Measurements from ENCODE around the gene RARRES2. TPM values are rescaled to one million over a fixed set of nuclear protein-coding genes. Genes with fewer than 3 reads are reported as not detected.
A peak's percentile ranks its signal among the peaks of the same experiment; 100 is the strongest.

The RARRES2 gene
- total and polyA plus RNA-seq, 2 of the 13 experiments (the other 11 are each of a cell fraction or from before 2014, with no cell fraction given) = 134 to 172 TPM

- peak; percentile 68; the same call in 1 of the 2 replicates for TF ChIP-seq ZNF543 (CRISPR knock-in tag; IDR thresholded peaks at IDR 0.05)
- TF ChIP-seq ZBTB44 (CRISPR knock-in tag; IDR thresholded peaks at IDR 0.05) = no peak; the same call in 1 of the 2 replicates
- 0 out of 2 replicates have a peak, but pooled peaks have one; percentile 1 for TF ChIP-seq MXD1 (CRISPR knock-in tag; IDR thresholded peaks at IDR 0.05)
- TF ChIP-seq ZNF770 (CRISPR knock-in tag; IDR thresholded peaks at IDR 0.05) = peak; percentile 77
- TF ChIP-seq KLF11 (CRISPR knock-in tag; IDR thresholded peaks at IDR 0.05) = no peak; the same call in 1 of the 2 replicates
- no peak for TF ChIP-seq ZNF777 (CRISPR knock-in tag; IDR thresholded peaks at IDR 0.05)
- TF ChIP-seq NFIB (CRISPR knock-in tag; IDR thresholded peaks at IDR 0.05; ENCODE audit: borderline replicate concordance) = no peak
- TF ChIP-seq FOXK2 (IDR thresholded peaks at IDR 0.05) = peak; percentile 67; the same call in 1 of the 2 replicates
- TF ChIP-seq ZNF615 (CRISPR knock-in tag; IDR thresholded peaks at IDR 0.05; ENCODE audit: borderline replicate concordance) = peak; percentile 49; the same call in 1 of the 2 replicates
- TF ChIP-seq ZNF274 (CRISPR knock-in tag; IDR thresholded peaks at IDR 0.05) = no peak; the same call in 1 of the 2 replicates
- 0 out of 2 replicates have a peak, but pooled peaks have one; percentile 73 for TF ChIP-seq ZNF232 (CRISPR knock-in tag; IDR thresholded peaks at IDR 0.05; ENCODE audit: borderline replicate concordance)
- peak; percentile 52; the same call in 1 of the 2 replicates for TF ChIP-seq ZNF503 (CRISPR knock-in tag; IDR thresholded peaks at IDR 0.05)
- no peak for TF ChIP-seq AFF4 (CRISPR knock-in tag; IDR thresholded peaks at IDR 0.05)
- peak in 1 of 2 experiments; percentile 55; a peak in 1 of 4 replicates for TF ChIP-seq KLF16 (CRISPR knock-in tag; IDR thresholded peaks at IDR 0.05)
- TF ChIP-seq BATF2 (CRISPR knock-in tag; IDR thresholded peaks at IDR 0.05) = no peak
- TF ChIP-seq IRF2 (CRISPR knock-in tag; IDR thresholded peaks at IDR 0.05) = peak; percentile 27; the same call in 1 of the 2 replicates
- TF ChIP-seq THAP7 (CRISPR knock-in tag; IDR thresholded peaks at IDR 0.05) = 0 out of 2 replicates have a peak, but pooled peaks have one; percentile 34
Measured at GRCh38 chr7:150383710-150384397, 42.4 kb upstream of the RARRES2 start (continued).

Data from HepG2 (cell line).